Breast epithelium (tissue), 3 donors: ENCODE measurements around the gene DNAJC6.

ENCODE experiments used
- POLR2A ChIP-seq: fragments of 450-650 bp; IDR thresholded peaks from one replicate; pipeline ENCODE4 v1.6.1; 2016; ENCODE audit warnings: antibody characterized with exemption, mild to moderate bottlenecking, moderate library complexity
- TF ChIP-seq, protein P1 (sequence below), 3 donors: fragments of 450-650 bp; IDR thresholded peaks; one replicate each; pipeline ENCODE4 v1.5.1; 2016 to 2017; ENCODE audit warnings: antibody characterized with exemption in 3 of 3, mild to moderate bottlenecking in 3 of 3, moderate library complexity in 3 of 3

DNA sequence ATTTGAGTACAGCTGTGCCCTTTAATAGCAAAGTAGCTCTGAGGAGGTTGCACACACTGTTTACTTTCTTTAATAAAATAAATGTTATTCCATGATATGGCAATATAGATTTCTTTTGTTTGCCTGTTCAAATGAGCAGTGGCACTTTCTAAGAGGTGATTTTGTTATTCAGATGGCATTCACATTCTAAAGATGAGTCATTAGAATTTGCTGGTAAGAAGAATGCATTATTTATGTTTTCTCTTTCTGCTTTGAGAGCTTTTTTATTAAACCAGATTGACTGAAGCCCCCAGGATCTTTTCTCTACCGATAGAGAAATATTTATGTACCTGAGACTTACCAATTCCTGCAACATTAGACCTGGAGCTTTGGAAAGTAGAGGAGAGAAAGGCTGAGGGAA lies 100.0 kb downstream of the DNAJC6 start:
- no peak for TF ChIP-seq POLR2A
- TF ChIP-seq, protein P1, sequence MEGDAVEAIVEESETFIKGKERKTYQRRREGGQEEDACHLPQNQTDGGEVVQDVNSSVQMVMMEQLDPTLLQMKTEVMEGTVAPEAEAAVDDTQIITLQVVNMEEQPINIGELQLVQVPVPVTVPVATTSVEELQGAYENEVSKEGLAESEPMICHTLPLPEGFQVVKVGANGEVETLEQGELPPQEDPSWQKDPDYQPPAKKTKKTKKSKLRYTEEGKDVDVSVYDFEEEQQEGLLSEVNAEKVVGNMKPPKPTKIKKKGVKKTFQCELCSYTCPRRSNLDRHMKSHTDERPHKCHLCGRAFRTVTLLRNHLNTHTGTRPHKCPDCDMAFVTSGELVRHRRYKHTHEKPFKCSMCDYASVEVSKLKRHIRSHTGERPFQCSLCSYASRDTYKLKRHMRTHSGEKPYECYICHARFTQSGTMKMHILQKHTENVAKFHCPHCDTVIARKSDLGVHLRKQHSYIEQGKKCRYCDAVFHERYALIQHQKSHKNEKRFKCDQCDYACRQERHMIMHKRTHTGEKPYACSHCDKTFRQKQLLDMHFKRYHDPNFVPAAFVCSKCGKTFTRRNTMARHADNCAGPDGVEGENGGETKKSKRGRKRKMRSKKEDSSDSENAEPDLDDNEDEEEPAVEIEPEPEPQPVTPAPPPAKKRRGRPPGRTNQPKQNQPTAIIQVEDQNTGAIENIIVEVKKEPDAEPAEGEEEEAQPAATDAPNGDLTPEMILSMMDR (IDR thresholded peaks at IDR 0.05), result no peak
